ENCODE measurements around the gene RAD52. TPM values are rescaled to one million over a fixed set of nuclear protein-coding genes. Genes with fewer than 3 reads are reported as not detected.

The RAD52 gene
- polyA plus RNA-seq, 1 donor from 2014 or later, result 25.5 TPM

DNA sequence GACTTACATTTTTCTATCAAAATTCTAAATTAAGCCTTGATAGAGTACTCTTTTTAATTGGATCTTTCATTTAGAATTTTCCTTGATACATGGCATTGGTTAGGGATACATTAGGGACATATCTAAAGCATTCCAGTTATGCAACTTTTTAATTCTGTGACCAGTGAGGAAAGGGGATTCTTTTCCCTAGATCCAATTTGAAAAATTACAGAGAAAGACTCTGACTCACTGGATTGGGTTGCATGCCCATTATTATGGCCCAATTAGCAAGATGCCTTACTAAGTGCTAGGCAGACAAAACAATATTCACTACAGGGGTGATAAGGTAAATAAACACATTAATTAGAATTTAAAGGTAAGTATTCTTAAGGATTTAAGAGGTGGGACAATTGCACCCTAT is 5.2 kb upstream of the RAD52 start:
- TF ChIP-seq RAD21 (conservative IDR thresholded peaks at IDR 0.05), result no peak
- TF ChIP-seq TAF1 (IDR thresholded peaks at IDR 0.05; ENCODE audit: low read depth), result no peak
- TF ChIP-seq, protein P1, sequence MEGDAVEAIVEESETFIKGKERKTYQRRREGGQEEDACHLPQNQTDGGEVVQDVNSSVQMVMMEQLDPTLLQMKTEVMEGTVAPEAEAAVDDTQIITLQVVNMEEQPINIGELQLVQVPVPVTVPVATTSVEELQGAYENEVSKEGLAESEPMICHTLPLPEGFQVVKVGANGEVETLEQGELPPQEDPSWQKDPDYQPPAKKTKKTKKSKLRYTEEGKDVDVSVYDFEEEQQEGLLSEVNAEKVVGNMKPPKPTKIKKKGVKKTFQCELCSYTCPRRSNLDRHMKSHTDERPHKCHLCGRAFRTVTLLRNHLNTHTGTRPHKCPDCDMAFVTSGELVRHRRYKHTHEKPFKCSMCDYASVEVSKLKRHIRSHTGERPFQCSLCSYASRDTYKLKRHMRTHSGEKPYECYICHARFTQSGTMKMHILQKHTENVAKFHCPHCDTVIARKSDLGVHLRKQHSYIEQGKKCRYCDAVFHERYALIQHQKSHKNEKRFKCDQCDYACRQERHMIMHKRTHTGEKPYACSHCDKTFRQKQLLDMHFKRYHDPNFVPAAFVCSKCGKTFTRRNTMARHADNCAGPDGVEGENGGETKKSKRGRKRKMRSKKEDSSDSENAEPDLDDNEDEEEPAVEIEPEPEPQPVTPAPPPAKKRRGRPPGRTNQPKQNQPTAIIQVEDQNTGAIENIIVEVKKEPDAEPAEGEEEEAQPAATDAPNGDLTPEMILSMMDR (IDR thresholded peaks at IDR 0.05; ENCODE audit: poor library complexity, severe bottlenecking), result no peak
- TF ChIP-seq MXI1 (conservative IDR thresholded peaks at IDR 0.05; ENCODE audit: poor library complexity, severe bottlenecking), result no peak
- TF ChIP-seq, protein P2, sequence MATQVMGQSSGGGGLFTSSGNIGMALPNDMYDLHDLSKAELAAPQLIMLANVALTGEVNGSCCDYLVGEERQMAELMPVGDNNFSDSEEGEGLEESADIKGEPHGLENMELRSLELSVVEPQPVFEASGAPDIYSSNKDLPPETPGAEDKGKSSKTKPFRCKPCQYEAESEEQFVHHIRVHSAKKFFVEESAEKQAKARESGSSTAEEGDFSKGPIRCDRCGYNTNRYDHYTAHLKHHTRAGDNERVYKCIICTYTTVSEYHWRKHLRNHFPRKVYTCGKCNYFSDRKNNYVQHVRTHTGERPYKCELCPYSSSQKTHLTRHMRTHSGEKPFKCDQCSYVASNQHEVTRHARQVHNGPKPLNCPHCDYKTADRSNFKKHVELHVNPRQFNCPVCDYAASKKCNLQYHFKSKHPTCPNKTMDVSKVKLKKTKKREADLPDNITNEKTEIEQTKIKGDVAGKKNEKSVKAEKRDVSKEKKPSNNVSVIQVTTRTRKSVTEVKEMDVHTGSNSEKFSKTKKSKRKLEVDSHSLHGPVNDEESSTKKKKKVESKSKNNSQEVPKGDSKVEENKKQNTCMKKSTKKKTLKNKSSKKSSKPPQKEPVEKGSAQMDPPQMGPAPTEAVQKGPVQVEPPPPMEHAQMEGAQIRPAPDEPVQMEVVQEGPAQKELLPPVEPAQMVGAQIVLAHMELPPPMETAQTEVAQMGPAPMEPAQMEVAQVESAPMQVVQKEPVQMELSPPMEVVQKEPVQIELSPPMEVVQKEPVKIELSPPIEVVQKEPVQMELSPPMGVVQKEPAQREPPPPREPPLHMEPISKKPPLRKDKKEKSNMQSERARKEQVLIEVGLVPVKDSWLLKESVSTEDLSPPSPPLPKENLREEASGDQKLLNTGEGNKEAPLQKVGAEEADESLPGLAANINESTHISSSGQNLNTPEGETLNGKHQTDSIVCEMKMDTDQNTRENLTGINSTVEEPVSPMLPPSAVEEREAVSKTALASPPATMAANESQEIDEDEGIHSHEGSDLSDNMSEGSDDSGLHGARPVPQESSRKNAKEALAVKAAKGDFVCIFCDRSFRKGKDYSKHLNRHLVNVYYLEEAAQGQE (IDR thresholded peaks at IDR 0.05; ENCODE audit: borderline replicate concordance), result no peak
- no peak for TF ChIP-seq POLR2AphosphoS5 (IDR thresholded peaks at IDR 0.05)
- TF ChIP-seq SMC3 (conservative IDR thresholded peaks at IDR 0.05; ENCODE audit: poor library complexity), result no peak
- TF ChIP-seq EP300 (conservative IDR thresholded peaks at IDR 0.05; ENCODE audit: poor library complexity, severe bottlenecking), result no peak
- TF ChIP-seq EZH2 (IDR thresholded peaks at IDR 0.05; ENCODE audit: borderline replicate concordance, insufficient read depth, low read length, poor library complexity, severe bottlenecking), result no peak
- no peaks in the 10 kb centered on the region for H4K20me1 ChIP-seq (ENCODE audit: insufficient read depth)
- H3K36me3 ChIP-seq (ENCODE audit: insufficient read depth, low read length), result no peaks in the 10 kb centered on the region
- no peak overlapping the region for H2AFZ ChIP-seq (ENCODE audit: low read depth, low read length)
- H3F3A ChIP-seq (ENCODE audit: insufficient read depth, low read length, poor library complexity, severe bottlenecking), result no peaks in the 10 kb centered on the region
- no peaks in the 10 kb centered on the region for H3K9me3 ChIP-seq (ENCODE audit: low read length)
- H3K9me2 ChIP-seq (ENCODE audit: insufficient read depth, low read length), result no peaks in the 10 kb centered on the region
- no peaks in the 10 kb centered on the region for H3K27me3 ChIP-seq (ENCODE audit: insufficient read depth, low read depth, low read length)
- H3K79me2 ChIP-seq (replicated peaks; ENCODE audit: insufficient read depth, low read length), result no peaks in the 10 kb centered on the region
- no peak overlapping the region for H3K4me2 ChIP-seq (ENCODE audit: low read length)
- H3K4me3 ChIP-seq (ENCODE audit: low read length), result no peak overlapping the region
- no peak overlapping the region for H3K9ac ChIP-seq (ENCODE audit: low read length)
- H3K27ac ChIP-seq (ENCODE audit: low read length), result no peak overlapping the region

DNA sequence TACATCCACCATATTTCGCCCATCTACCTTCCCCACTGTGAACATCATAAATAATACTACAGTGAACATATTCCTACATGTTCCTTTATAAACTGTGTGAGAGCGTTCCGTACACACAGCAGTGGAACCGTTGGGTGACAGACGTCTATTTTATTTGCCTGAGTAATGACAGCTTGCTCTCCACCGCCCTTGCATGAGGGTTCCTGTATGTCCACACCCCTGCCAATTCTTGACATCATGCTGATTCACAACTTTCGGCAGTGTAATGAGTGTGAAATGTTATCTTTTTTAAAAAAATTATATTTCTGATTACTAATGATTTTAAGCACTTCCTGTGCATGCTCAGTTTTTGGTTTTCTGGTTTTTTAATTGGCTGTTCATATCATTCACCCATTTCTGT is 4.3 kb upstream of the RAD52 start:
- Histone ChIP-seq H3K9ac (ENCODE audit: low read length) (no peak overlapping the region), H2AFZ (ENCODE audit: low read depth, low read length) (no peak overlapping the region), H3F3A (ENCODE audit: insufficient read depth, low read length, poor library complexity, severe bottlenecking) (peaks cover 7% of the 10 kb centered on the region), H3K9me2 (ENCODE audit: insufficient read depth, low read length) (no peaks in the 10 kb centered on the region), H3K27ac (ENCODE audit: low read length) (no peak overlapping the region), H3K4me3 (ENCODE audit: low read length) (no peak overlapping the region), H3K36me3 (ENCODE audit: insufficient read depth, low read length) (no peaks in the 10 kb centered on the region), H3K27me3 (ENCODE audit: insufficient read depth, low read depth, low read length) (no peaks in the 10 kb centered on the region), H3K79me2 (replicated peaks; ENCODE audit: insufficient read depth, low read length) (no peaks in the 10 kb centered on the region), H3K9me3 (ENCODE audit: low read length) (no peaks in the 10 kb centered on the region), H3K4me2 (ENCODE audit: low read length) (no peak overlapping the region), H4K20me1 (ENCODE audit: insufficient read depth) (no peaks in the 10 kb centered on the region)
- TF ChIP-seq, protein P2 (IDR thresholded peaks at IDR 0.05; ENCODE audit: borderline replicate concordance), result no peak
- TF ChIP-seq EZH2 (IDR thresholded peaks at IDR 0.05; ENCODE audit: borderline replicate concordance, insufficient read depth, low read length, poor library complexity, severe bottlenecking), result no peak
- TF ChIP-seq TAF1 (IDR thresholded peaks at IDR 0.05; ENCODE audit: low read depth), result no peak
- no peak for TF ChIP-seq MXI1 (conservative IDR thresholded peaks at IDR 0.05; ENCODE audit: poor library complexity, severe bottlenecking)
- TF ChIP-seq EP300 (conservative IDR thresholded peaks at IDR 0.05; ENCODE audit: poor library complexity, severe bottlenecking), result no peak
- TF ChIP-seq RAD21 (conservative IDR thresholded peaks at IDR 0.05), result no peak
- no peak for TF ChIP-seq SMC3 (conservative IDR thresholded peaks at IDR 0.05; ENCODE audit: poor library complexity)
- TF ChIP-seq, protein P1 (IDR thresholded peaks at IDR 0.05; ENCODE audit: poor library complexity, severe bottlenecking), result no peak
- TF ChIP-seq POLR2AphosphoS5 (IDR thresholded peaks at IDR 0.05), result no peak

Data from neural cell (in vitro differentiated cells).